ENCODE results near the gene PRPSAP2. TPM values are rescaled to one million over a fixed set of nuclear protein-coding genes. Genes with fewer than 3 reads are reported as not detected.
"Not testable (repeated sequence)": the region's sequence is repeated elsewhere in the genome, so short reads cannot be mapped to it uniquely, and the experiment has no call there.

The PRPSAP2 gene
- total RNA-seq, 6 donors from 2014 or later = 16.6 to 39.8 (median 29.2) TPM

- peaks cover 12 to 20% (median 15%) of the 10 kb centered on the region in 4 donors for H3K4me1 ChIP-seq
- H3K36me3 ChIP-seq = peaks cover 3 to 35% (median 18%) of the 10 kb centered on the region in 4 donors
- no peak overlapping the region for H3K4me3 ChIP-seq
- DNase-seq (no peak), ATAC-seq (ENCODE audit: low FRiP score in 2 of 2) (no peak)
- no peak overlapping the region for H3K27ac ChIP-seq
- no peaks in the 10 kb centered on the region for H3K27me3 ChIP-seq
- TF ChIP-seq CTCF (IDR thresholded peaks at IDR 0.05) = no peak
- no peak for TF ChIP-seq POLR2A (IDR thresholded peaks at IDR 0.05)
- no peak for TF ChIP-seq EP300 (IDR thresholded peaks at IDR 0.05)
- TF ChIP-seq POLR2AphosphoS5 (IDR thresholded peaks at IDR 0.05) = no peak
- no peaks in the 10 kb centered on the region for H3K9me3 ChIP-seq
- WGBS, 2 donors = 88 to 91% methylated on average over 3 to 6 of the region's 6 CpGs
Observed at GRCh38 chr17:18919963-18920362, 62.0 kb downstream of the PRPSAP2 start.

DNA sequence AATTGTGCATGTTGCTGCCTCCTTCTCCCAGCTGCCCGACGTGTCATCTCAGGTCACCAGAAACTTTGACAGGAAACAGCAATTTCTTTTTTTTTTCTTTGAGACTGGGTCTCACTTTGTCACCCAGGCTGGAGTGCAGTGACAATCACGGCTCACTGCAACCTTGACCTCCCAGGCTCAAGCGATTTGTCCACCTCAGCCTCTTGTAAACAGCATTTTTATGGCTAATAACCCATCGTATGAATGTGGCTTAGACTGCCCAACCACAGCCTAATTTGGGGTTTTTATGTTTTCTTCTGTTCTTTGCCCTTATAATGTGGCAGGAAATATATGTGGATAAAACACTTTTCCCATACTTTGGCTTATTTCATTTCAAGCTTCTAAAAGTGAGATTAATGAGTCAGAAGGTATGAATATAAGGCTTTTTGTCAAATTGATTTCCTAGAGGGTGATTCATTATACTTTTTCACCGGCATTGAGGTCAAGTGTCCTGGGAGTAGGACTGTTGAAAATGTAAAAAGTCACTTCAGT lies 63.0 kb downstream of the PRPSAP2 start:
- H3K9me3 ChIP-seq = no peaks in the 10 kb centered on the region
- H3K36me3 ChIP-seq = peaks cover 3 to 32% (median 13%) of the 10 kb centered on the region in 4 donors
- 22% methylated on average over 6 of the region's 6 CpGs for WGBS, 2 donors
- no peaks in the 10 kb centered on the region for H3K27me3 ChIP-seq
- no peak for ATAC-seq (ENCODE audit: low FRiP score in 2 of 2)
- peaks cover 12 to 20% (median 15%) of the 10 kb centered on the region in 4 donors for H3K4me1 ChIP-seq
- no peak overlapping the region for H3K4me3 ChIP-seq
- H3K27ac ChIP-seq = peak overlapping the region in 1 of 4 donors; percentile 42
- TF ChIP-seq POLR2AphosphoS5 (IDR thresholded peaks at IDR 0.05) (no peak), POLR2A (IDR thresholded peaks at IDR 0.05) (no peak), CTCF (IDR thresholded peaks at IDR 0.05) (no peak), EP300 (IDR thresholded peaks at IDR 0.05) (no peak)
- DNase-seq = no peak

DNA sequence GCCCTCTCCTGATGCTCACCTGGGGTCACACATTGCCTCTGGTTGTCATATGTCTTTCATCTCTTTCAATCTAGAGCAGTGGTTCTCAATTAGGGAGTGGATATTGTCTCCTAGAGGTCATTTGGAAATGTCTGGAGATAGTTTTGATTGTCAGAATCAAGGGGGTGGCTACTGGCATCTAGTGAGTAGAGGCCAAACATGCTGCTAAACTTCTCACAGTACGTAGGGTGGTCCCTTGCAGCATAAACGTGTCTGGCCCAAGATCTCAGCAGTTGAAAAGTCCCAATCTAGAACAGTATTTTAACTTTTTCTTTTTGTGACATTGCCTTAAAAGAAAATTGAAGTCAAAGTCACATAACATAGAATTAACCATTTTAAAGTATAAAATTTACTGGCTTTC lies 63.6 kb downstream of the PRPSAP2 start:
- no peak for DNase-seq
- no peaks in the 10 kb centered on the region for H3K27me3 ChIP-seq
- WGBS, 2 donors = 46 to 71% methylated on average over 2 of the region's 2 CpGs
- peaks cover 12 to 20% (median 15%) of the 10 kb centered on the region in 4 donors for H3K4me1 ChIP-seq
- no peak for ATAC-seq (ENCODE audit: low FRiP score in 2 of 2)
- H3K9me3 ChIP-seq = no peaks in the 10 kb centered on the region
- TF ChIP-seq EP300 (IDR thresholded peaks at IDR 0.05) (no peak), POLR2A (IDR thresholded peaks at IDR 0.05) (no peak)
- H3K36me3 ChIP-seq = peaks cover 3 to 27% (median 9%) of the 10 kb centered on the region in 4 donors
- H3K4me3 ChIP-seq = no peak overlapping the region
- H3K27ac ChIP-seq = peak overlapping the region in 1 of 4 donors; percentile 42

GRCh38 chr17:18921912-18922451 lies 64.1 kb downstream of the PRPSAP2 start:
- peak overlapping the region in 1 of 4 donors; percentile 42 for H3K27ac ChIP-seq
- H3K9me3 ChIP-seq = no peaks in the 10 kb centered on the region
- ATAC-seq (ENCODE audit: low FRiP score in 2 of 2) = no peak
- 40 to 55% methylated on average over 4 of the region's 4 CpGs for WGBS, 2 donors
- TF ChIP-seq CTCF (IDR thresholded peaks at IDR 0.05) (no peak), POLR2A (IDR thresholded peaks at IDR 0.05) (no peak), POLR2AphosphoS5 (IDR thresholded peaks at IDR 0.05) (no peak), EP300 (IDR thresholded peaks at IDR 0.05) (no peak)
- no peaks in the 10 kb centered on the region for H3K27me3 ChIP-seq
- no peak for DNase-seq
- H3K4me1 ChIP-seq = peaks cover 12 to 20% (median 15%) of the 10 kb centered on the region in 4 donors
- peaks cover 3 to 22% (median 7%) of the 10 kb centered on the region in 4 donors for H3K36me3 ChIP-seq
- no peak overlapping the region for H3K4me3 ChIP-seq

DNA sequence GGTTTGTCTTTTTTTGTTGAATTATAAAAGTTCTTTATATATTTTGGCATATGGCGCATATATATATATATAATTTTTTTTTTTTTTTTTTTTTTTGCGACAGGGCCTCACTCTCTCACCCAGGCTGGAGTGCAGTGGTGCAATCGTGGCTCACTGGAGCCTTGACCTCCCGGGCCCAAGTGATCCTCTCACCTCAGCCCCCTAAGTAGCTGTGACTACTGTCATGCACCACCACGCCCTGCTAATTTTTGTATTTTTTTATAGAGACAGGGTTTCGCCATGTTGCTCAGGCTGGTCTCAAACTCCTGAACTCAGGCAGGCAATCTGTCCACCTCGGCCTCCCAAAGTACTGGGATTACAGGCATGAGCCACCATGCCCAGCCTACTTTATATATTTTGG lies 64.7 kb downstream of the PRPSAP2 start:
- H3K4me1 ChIP-seq = peaks cover 12 to 20% (median 15%) of the 10 kb centered on the region in 4 donors
- ATAC-seq (ENCODE audit: low FRiP score in 2 of 2); H3K4me3 ChIP-seq; H3K27me3 ChIP-seq; H3K9me3 ChIP-seq; DNase-seq; H3K27ac ChIP-seq: not testable (repeated sequence)
- H3K36me3 ChIP-seq = peaks cover 3 to 22% (median 7%) of the 10 kb centered on the region in 4 donors
- WGBS, 2 donors = 93 to 99% methylated on average over 7 of the region's 7 CpGs

DNA sequence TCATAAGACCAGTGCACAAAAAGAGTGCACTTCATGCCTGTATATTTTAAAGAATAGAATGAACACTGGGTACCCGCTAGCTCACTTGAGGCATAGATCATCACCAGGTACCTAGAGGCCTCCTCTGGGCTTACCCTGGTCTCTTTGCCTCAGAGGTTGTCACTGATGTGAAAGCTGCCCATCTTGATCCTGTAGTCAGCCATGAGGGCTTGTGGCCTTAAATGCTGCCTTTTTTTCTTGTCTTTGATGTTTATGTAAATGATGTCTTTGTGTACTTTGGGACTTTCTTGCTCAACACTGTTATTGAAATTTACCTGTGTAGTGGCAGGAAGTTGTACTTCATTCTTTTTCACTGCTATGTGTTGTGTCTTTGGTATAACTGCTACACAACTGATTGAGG lies 67.3 kb downstream of the PRPSAP2 start:
- no peak for ATAC-seq (ENCODE audit: low FRiP score in 2 of 2)
- Histone ChIP-seq H3K36me3 (peaks cover 0 to 37% (median 21%) of the 10 kb centered on the region in 4 donors), H3K4me1 (peaks cover 12 to 20% (median 15%) of the 10 kb centered on the region in 4 donors), H3K27me3 (no peaks in the 10 kb centered on the region), H3K27ac (no peak overlapping the region), H3K9me3 (no peaks in the 10 kb centered on the region), H3K4me3 (no peak overlapping the region)
- DNase-seq = no peak
- TF ChIP-seq POLR2A (IDR thresholded peaks at IDR 0.05) (no peak), EP300 (IDR thresholded peaks at IDR 0.05) (no peak), CTCF (IDR thresholded peaks at IDR 0.05) (no peak), POLR2AphosphoS5 (IDR thresholded peaks at IDR 0.05) (no peak)
- 87 to 100% methylated on average over 1 of the region's 1 CpG for WGBS, 2 donors

All from upper lobe of left lung (tissue), 6 donors.